H1 (cell line): ENCODE results near the gene PACRGL. TPM values are rescaled to one million over a fixed set of nuclear protein-coding genes. Genes with fewer than 3 reads are reported as not detected.

Experiments used
- CTCF ChIA-PET: fragments of 300-600 bp; sonication (Branson Sonifier 250); formaldehyde crosslinking; loops from one replicate; lab custom pipeline; 2021; ENCODE audit not compliant: partially characterized antibody; lab: Charles Lee
- POLR2A ChIA-PET: fragments of 300-600 bp; sonication (Branson Sonifier 250); formaldehyde crosslinking; loops from one replicate; lab custom pipeline; 2021; ENCODE audit warnings: inconsistent platforms; ENCODE audit not compliant: partially characterized antibody; lab: Charles Lee
- DNase-seq, 2 experiments: peaks; one replicate each; pipeline versions ENCODE4 v3.0.0 to v3.0.0-alpha.2; 2010 to 2022; ENCODE audit warnings: low spot score in 2 of 2, low read depth in 1 of 2, mixed read lengths in 1 of 2
- FAIRE-seq: peaks from 2 replicates; lab custom pipeline; 2011; peaks lifted over from hg19 to GRCh38; lab: Jason Lieb, UNC
- H2AFZ ChIP-seq: 2 replicates; pipeline ENCODE4 v1.8.1; 2012; ENCODE audit warnings: low read length, inconsistent platforms
- H2AK5ac ChIP-seq: 2 replicates; pipeline ENCODE4 v1.6.1; 2013; ENCODE audit warnings: low read depth, low read length
- H2BK120ac ChIP-seq: replicated peaks from 2 replicates; pipeline ENCODE3; 2013; ENCODE audit warnings: low read depth, low read length, inconsistent platforms
- H2BK12ac ChIP-seq: 2 replicates; pipeline ENCODE4 v1.6.1; 2013; ENCODE audit warnings: low read depth, low read length
- H2BK15ac ChIP-seq: 2 replicates; pipeline ENCODE4 v1.6.1; 2013; ENCODE audit warnings: low read length
- H2BK20ac ChIP-seq: 2 replicates; pipeline ENCODE4 v1.6.1; 2013; ENCODE audit warnings: low read length
- H2BK5ac ChIP-seq: 2 replicates; pipeline ENCODE4 v1.6.1; 2013; ENCODE audit warnings: low read depth, low read length
- H3K14ac ChIP-seq: 2 replicates; pipeline ENCODE4 v1.6.1; 2013; ENCODE audit warnings: inconsistent platforms; ENCODE audit not compliant: insufficient read length
- H3K18ac ChIP-seq: 2 replicates; pipeline ENCODE4 v1.6.1; 2013; ENCODE audit warnings: low read length; ENCODE audit errors: extremely low read depth
- H3K23ac ChIP-seq: 2 replicates; pipeline ENCODE4 v1.6.1; 2013; ENCODE audit warnings: inconsistent platforms; ENCODE audit not compliant: insufficient read length
- H3K23me2 ChIP-seq: 2 replicates; pipeline ENCODE4 v1.6.1; 2013; ENCODE audit warnings: low read depth, low read length
- H3K27ac ChIP-seq: 2 replicates; pipeline ENCODE4 v1.6.1; 2011; ENCODE audit warnings: low read depth, low read length, inconsistent platforms
- H3K27me3 ChIP-seq, 4 experiments: replicated peaks in 1 of 4; 1 replicate in 1 of 4; 2 replicates in 3 of 4; pipeline versions ENCODE4 v1.6.1 to v1.8.1; 2011 to 2013; ENCODE audit warnings: low read length in 3 of 4, mild to moderate bottlenecking in 3 of 4, inconsistent platforms in 2 of 4, mixed read lengths in 2 of 4, moderate library complexity in 1 of 4; ENCODE audit not compliant: control insufficient read depth in 3 of 4, insufficient read depth in 3 of 4; ENCODE audit errors: extremely low read depth in 1 of 4
- H3K36me3 ChIP-seq, 4 experiments: 2 replicates each; pipeline versions ENCODE4 v1.6.1 to v1.8.1; 2011 to 2013; ENCODE audit warnings: mild to moderate bottlenecking in 4 of 4, low read length in 3 of 4, moderate library complexity in 2 of 4, control low read depth in 1 of 4, inconsistent platforms in 1 of 4; ENCODE audit not compliant: insufficient read depth in 4 of 4, control insufficient read depth in 2 of 4
- H3K4ac ChIP-seq: replicated peaks from 2 replicates; pipeline ENCODE3; 2013; ENCODE audit warnings: low read length, low read depth, mixed read lengths, inconsistent platforms; ENCODE audit not compliant: insufficient read length
- H3K4me1 ChIP-seq, 4 experiments: replicated peaks in 1 of 4; 1 replicate in 1 of 4; 2 replicates in 3 of 4; pipeline versions ENCODE4 v1.6.1 to v1.8.1; 2011 to 2013; ENCODE audit warnings: low read length in 3 of 4, inconsistent platforms in 2 of 4, mixed read lengths in 1 of 4; ENCODE audit not compliant: insufficient read depth in 4 of 4, control insufficient read depth in 3 of 4
- H3K4me2 ChIP-seq, 2 experiments: 2 replicates each; pipeline versions ENCODE4 v1.6.1 to v1.8.1; 2011 to 2013; ENCODE audit warnings: low read depth in 2 of 2, low read length in 2 of 2, control low read depth in 1 of 2, inconsistent platforms in 1 of 2, mild to moderate bottlenecking in 1 of 2; ENCODE audit not compliant: insufficient read depth in 1 of 2
- H3K4me3 ChIP-seq, 4 experiments: fragments of 200-600, 300-600 bp in 1 of 4; sonication (generic), shearing (Covaris generic), sonication (Bioruptor Twin) in 1 of 4; 2 replicates each; pipeline versions ENCODE4 v1.5.1 to v1.8.1; 2011 to 2016; ENCODE audit warnings: low read length in 4 of 4, low read depth in 3 of 4, control low read depth in 2 of 4, inconsistent platforms in 2 of 4, mild to moderate bottlenecking in 2 of 4, mixed read lengths in 1 of 4, moderate library complexity in 1 of 4; ENCODE audit not compliant: insufficient read depth in 2 of 4; ENCODE audit errors: extremely low read depth in 1 of 4
- H3K56ac ChIP-seq: replicated peaks from 2 replicates; pipeline ENCODE3; 2013; ENCODE audit warnings: low read depth, mild to moderate bottlenecking, mixed read lengths, low read length, inconsistent platforms; ENCODE audit not compliant: insufficient read length
- H3K79me1 ChIP-seq: 2 replicates; pipeline ENCODE4 v1.6.1; 2013; ENCODE audit warnings: low read depth, low read length, control low read depth
- H3K79me2 ChIP-seq, 2 experiments: 2 replicates each; pipeline versions ENCODE4 v1.6.1 to v1.8.1; 2012 to 2013; ENCODE audit warnings: low read length in 2 of 2, mild to moderate bottlenecking in 2 of 2, inconsistent platforms in 1 of 2; ENCODE audit not compliant: insufficient read depth in 2 of 2, control insufficient read depth in 1 of 2
- H3K9ac ChIP-seq, 4 experiments: replicated peaks in 1 of 4; 1 replicate in 1 of 4; 2 replicates in 3 of 4; pipeline versions ENCODE4 v1.6.1 to v1.8.1; 2011 to 2013; ENCODE audit warnings: low read depth in 3 of 4, low read length in 3 of 4, control low read depth in 2 of 4, mild to moderate bottlenecking in 2 of 4, moderate library complexity in 2 of 4, inconsistent platforms in 1 of 4; ENCODE audit errors: extremely low read depth in 1 of 4
- H3K9me3 ChIP-seq, 2 experiments: 2 replicates each; pipeline versions ENCODE4 v1.6.1 to v1.8.1; 2012 to 2013; ENCODE audit warnings: mild to moderate bottlenecking in 2 of 2, moderate library complexity in 2 of 2, control low read depth in 1 of 2, inconsistent platforms in 1 of 2, low read depth in 1 of 2, low read length in 1 of 2, mixed read lengths in 1 of 2; ENCODE audit not compliant: insufficient read depth in 2 of 2
- H4K20me1 ChIP-seq, 2 experiments: replicated peaks in 1 of 2; 2 replicates each; pipeline versions ENCODE3 to v1.8.1; 2011 to 2013; ENCODE audit warnings: inconsistent platforms in 2 of 2, low read length in 2 of 2, mild to moderate bottlenecking in 1 of 2; ENCODE audit not compliant: insufficient read depth in 2 of 2, control insufficient read depth in 1 of 2
- H4K5ac ChIP-seq: 2 replicates; pipeline ENCODE4 v1.6.1; 2013; ENCODE audit warnings: low read length, low read depth, mixed read lengths, inconsistent platforms; ENCODE audit not compliant: insufficient read length
- H4K8ac ChIP-seq: 2 replicates; pipeline ENCODE4 v1.8.0; 2013; ENCODE audit warnings: mild to moderate bottlenecking, moderate library complexity, low read length, inconsistent platforms; ENCODE audit not compliant: insufficient read depth; ENCODE audit errors: extremely low read depth
- H4K91ac ChIP-seq: replicated peaks from 2 replicates; pipeline ENCODE3; 2013; ENCODE audit warnings: low read length, mixed read lengths, inconsistent platforms; ENCODE audit not compliant: insufficient read length
- BRCA1 ChIP-seq: IDR thresholded peaks from 2 replicates; pipeline ENCODE4 v1.6.1; 2012; ENCODE audit warnings: low read depth, low read length, improper control_type of control experiment
- CEBPB ChIP-seq: IDR thresholded peaks from 2 replicates; pipeline ENCODE4 v1.6.1; 2012; ENCODE audit warnings: low read depth, low read length
- CREB1 ChIP-seq: IDR thresholded peaks from 2 replicates; pipeline ENCODE4 v1.6.1; 2012; ENCODE audit warnings: inconsistent platforms
- FOSL1 ChIP-seq: IDR thresholded peaks from 2 replicates; pipeline ENCODE4 v1.6.1; 2011; ENCODE audit warnings: mild to moderate bottlenecking, low read depth, low read length, moderate library complexity; ENCODE audit not compliant: insufficient read depth
- GABPA ChIP-seq: IDR thresholded peaks from 2 replicates; pipeline ENCODE4 v1.6.1; 2011; ENCODE audit warnings: mild to moderate bottlenecking, low read length, moderate library complexity, borderline replicate concordance; ENCODE audit not compliant: insufficient read depth
- HDAC2 ChIP-seq, 2 experiments: fragments of 300-600 bp in 1 of 2; sonication (generic) in 1 of 2; IDR thresholded peaks; 2 replicates each; pipeline ENCODE4 v1.6.1; 2011 to 2012; ENCODE audit warnings: low read depth in 2 of 2, low read length in 2 of 2, mild to moderate bottlenecking in 2 of 2, moderate library complexity in 2 of 2, borderline replicate concordance in 1 of 2, inconsistent platforms in 1 of 2
- JUND ChIP-seq: IDR thresholded peaks from 2 replicates; pipeline ENCODE4 v1.6.1; 2011; ENCODE audit warnings: mild to moderate bottlenecking, improper control_type of control experiment, low read length
- MAFK ChIP-seq: IDR thresholded peaks from 2 replicates; pipeline ENCODE4 v1.6.1; 2012; ENCODE audit warnings: low read depth, mild to moderate bottlenecking, improper control_type of control experiment, low read length
- POLR2A ChIP-seq, 2 experiments: IDR thresholded peaks; 1 replicate in 1 of 2; 2 replicates in 1 of 2; pipeline ENCODE4 v1.6.1; 2011; ENCODE audit warnings: low read depth in 2 of 2, low read length in 2 of 2, mild to moderate bottlenecking in 2 of 2; ENCODE audit errors: control extremely low read depth in 1 of 2
- SIRT6 ChIP-seq: IDR thresholded peaks from one replicate; pipeline ENCODE4 v1.7.1; 2012; ENCODE audit warnings: low read length, inconsistent platforms
- SP1 ChIP-seq: IDR thresholded peaks from 2 replicates; pipeline ENCODE4 v1.6.1; 2011; ENCODE audit warnings: low read depth, low read length
- SP4 ChIP-seq: IDR thresholded peaks from 2 replicates; pipeline ENCODE4 v1.6.1; 2012; ENCODE audit warnings: low read length, inconsistent platforms
- TCF12 ChIP-seq: IDR thresholded peaks from 2 replicates; pipeline ENCODE4 v1.6.1; 2011; ENCODE audit warnings: low read depth, mild to moderate bottlenecking, low read length
- USF2 ChIP-seq: IDR thresholded peaks from 2 replicates; pipeline ENCODE4 v1.6.1; 2011; ENCODE audit warnings: low read length, improper control_type of control experiment
- polyA plus RNA-seq, 7 experiments: library from polyadenylated mRNA; depleted of rRNA in 3 of 7; stranded (reverse) in 5 of 7; unstranded in 2 of 7; fragments of >200 nt in 5 of 7; fragments of 200-250 nt in 2 of 7; gene quantifications; 1 replicate in 5 of 7; 2 replicates in 1 of 7; 4 replicates in 1 of 7; pipeline versions ENCODE4 v1.2.1 to v1.2.3, GENCODE V29; 2011 to 2013; ENCODE audit warnings: missing spikeins in 2 of 7, mixed read lengths in 2 of 7
- total RNA-seq: library from RNA; stranded (reverse); fragmentation: NEBNext Ultra II Directional; extraction: Animal tissue kit (Norgen Biotek cat#: 25700); gene quantifications from 2 replicates; pipeline ENCODE4 v1.2.1, GENCODE V29; 2021

PACRGL gene
- total and polyA plus RNA-seq, 2 of the 8 experiments (the other 6 are each of a cell fraction or from before 2014, with no cell fraction given), result 7.0 to 13.7 TPM

GRCh38 chr4:20675786-20676185 lies 24.5 kb upstream of the PACRGL start:
- FAIRE-seq, result no peak
- Histone ChIP-seq H2BK5ac (no peak overlapping the region), H3K36me3 (no peaks in the 10 kb centered on the region), H3K79me1 (no peaks in the 10 kb centered on the region), H3K4me3 (no peak overlapping the region), H3K23me2 (no peaks in the 10 kb centered on the region), H2AFZ (0 out of 2 replicates have a peak overlapping the region, but pooled peaks have one; percentile 45), H4K5ac (no peak overlapping the region), H4K20me1 (no peaks in the 10 kb centered on the region), H3K14ac (no peak overlapping the region), H2BK120ac (no peak overlapping the region), H3K4me2 (no peak overlapping the region), H3K23ac (no peak overlapping the region), H2BK20ac (no peak overlapping the region), H2AK5ac (no peak overlapping the region), H2BK15ac (no peak overlapping the region), H3K27ac (no peak overlapping the region), H3K9ac (no peak overlapping the region), H3K4me1 (peaks cover 0 to 5% (median 0%) of the 10 kb centered on the region in 4 experiments; a peak in 1 of 7 replicates), H3K9me3 (no peaks in the 10 kb centered on the region), H3K79me2 (no peaks in the 10 kb centered on the region), H3K18ac (no peak overlapping the region), H3K56ac (no peak overlapping the region), H3K27me3 (no peaks in the 10 kb centered on the region), H4K91ac (no peak overlapping the region), H4K8ac (no peak overlapping the region), H2BK12ac (no peak overlapping the region), H3K4ac (no peak overlapping the region)
- ChIA-PET POLR2A (interaction anchor here (0.6 kb wide), 1 partner anchor 1000 kb away, joined by 5 read pairs; no protein-coding TSS in a partner anchor), CTCF (interaction anchor here (0.8 to 3.4 kb wide), 4 partner anchors 9 to 115 kb away, joined by 3 to 15 read pairs (median 6); no protein-coding TSS in a partner anchor)
- no peak for DNase-seq
- TF ChIP-seq USF2, result no peak
- no peak for TF ChIP-seq SP1
- no peak for TF ChIP-seq HDAC2 (IDR thresholded peaks at IDR 0.05; ENCODE audit: borderline replicate concordance in 1 of 2, low read depth in 2 of 2, low read length in 2 of 2)
- no peak for TF ChIP-seq JUND
- TF ChIP-seq MAFK, result no peak
- no peak for TF ChIP-seq GABPA
- TF ChIP-seq CEBPB, result no peak
- no peak for TF ChIP-seq BRCA1
- TF ChIP-seq FOSL1, result no peak
- no peak for TF ChIP-seq SP4
- TF ChIP-seq SIRT6, result no peak
- no peak for TF ChIP-seq POLR2A (IDR thresholded peaks at IDR 0.05; ENCODE audit: control extremely low read depth in 1 of 2, low read depth in 2 of 2, low read length in 2 of 2)
- TF ChIP-seq TCF12, result no peak
- no peak for TF ChIP-seq CREB1
